ENCODE data around the gene METTL22.

The METTL22 gene

DNA sequence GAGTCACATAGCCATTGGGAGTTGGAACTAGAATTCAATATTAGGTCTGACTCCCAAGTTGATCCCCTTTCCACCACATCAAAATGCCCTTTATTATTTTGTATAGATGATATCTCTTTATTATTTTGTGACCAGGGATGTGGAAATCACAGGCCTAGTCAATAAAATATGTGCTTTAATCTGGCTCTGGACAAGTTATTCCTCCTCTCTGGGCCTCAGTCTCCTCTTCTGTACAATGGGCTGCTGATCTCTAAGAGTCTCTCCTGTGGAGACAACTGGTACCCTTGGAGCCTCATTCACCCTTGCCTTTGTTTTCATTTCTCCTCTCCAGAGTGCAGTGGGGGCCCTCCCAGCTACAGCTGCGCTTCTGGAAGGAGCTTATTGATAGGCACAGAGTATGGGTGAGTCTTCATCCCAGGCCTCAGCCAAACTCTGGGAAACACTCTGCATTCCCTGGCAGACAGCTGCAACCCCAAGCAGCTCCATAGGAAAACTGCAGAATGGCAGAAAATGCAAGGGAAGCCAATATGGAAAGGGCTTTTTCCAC is 48.6 kb downstream of the METTL22 start:
- no peak for DNase-seq

DNA sequence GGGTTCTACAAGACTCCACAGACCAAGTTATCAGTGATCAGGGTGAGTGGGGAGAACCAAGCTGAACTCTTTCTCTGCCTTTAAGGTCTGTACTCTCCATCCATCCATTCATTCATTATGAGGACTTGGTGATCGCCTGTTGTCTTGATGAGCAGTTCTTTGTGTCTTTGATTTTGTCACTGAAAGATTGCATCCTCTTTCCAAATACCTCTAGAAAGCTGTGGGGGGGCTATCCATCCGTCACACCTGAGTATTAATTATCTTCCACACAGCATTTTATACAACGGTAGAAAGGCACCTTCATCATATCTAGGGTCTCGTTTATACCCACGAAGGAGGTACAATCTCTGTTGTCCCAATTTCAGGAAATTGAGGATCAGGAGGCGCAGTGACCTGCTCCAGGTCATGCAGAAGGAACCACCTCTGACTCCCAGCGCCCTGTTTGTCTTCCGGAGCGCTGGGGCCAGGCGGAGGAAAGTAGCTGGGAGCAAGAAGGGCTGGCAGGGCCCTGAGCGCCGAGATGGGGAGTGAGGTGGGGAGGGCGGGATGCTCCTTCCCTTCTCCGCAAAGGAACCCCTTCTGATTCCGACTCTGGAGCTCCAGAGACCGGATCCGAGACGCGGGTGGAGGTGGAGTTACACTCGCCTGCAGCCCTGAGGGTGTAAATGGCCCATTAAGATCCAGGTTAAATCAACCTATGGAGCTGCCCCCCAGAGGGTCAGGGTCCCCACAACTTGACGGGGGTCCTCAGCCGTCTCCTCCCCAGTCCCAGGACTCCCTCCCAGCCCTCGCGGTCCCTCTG is 52.3 kb downstream of the METTL22 start:
- no peak for DNase-seq

- DNase-seq = peak; percentile 79 to 89 (median 84)
These were observed 53.0 kb downstream of the METTL22 start, which contains the start of gene ABAT for GRCh38 chr16:8674413-8675022. ABAT (plus strand) TSS chr16:8674617; CDS start chr16:8735740, 61,123 bp downstream.

DNA sequence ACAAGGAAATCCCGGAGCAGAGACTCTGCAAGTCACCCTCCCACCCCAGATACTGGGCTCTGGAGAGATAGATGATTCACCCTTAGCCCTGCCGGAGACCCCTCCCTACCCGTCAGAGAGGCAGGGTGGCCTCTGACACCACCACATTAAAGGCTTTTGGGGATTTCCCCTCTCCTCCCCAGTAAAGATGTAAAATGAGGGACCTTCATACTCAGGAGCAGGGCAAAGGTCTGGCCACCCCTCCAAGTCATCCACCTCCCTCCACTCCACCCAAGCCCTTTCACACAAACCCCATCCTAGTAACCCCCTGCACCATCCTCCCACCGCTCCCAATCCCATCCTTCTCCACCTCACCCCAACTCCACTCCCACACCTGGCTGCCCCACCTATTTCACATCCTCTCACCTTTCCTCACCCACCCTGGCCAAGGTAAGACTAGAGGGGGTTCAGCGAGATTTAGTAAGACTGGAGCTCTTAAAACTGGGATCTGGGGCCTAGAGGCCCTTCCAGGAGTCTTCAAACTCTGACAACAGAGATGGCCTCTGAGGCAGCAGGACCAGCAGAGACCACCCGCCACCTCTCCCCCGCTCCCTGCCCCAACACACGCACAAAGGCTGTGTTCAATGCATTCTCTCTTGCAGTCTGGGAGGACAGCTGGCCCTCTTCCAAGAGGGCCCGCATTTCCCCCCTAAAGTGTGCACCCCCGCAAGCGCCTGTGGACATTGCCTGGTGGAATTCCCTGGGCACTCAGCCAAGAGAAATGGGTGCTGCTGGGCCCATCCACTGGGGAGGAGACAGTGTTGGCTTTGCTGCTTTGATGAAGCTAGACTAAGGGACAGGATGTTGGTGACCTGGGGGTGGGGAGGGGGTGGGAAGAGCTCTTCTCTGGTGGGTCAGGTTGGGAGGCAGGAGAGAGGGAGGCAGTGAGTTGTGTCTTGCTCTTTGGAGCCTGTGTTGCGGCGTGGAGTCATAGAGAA is 54.0 kb downstream of the METTL22 start:
- DNase-seq = peak; percentile 13 to 33 (median 31)

- DNase-seq = no peak
These were observed 54.7 kb downstream of the METTL22 start for GRCh38 chr16:8676160-8676547.

- no peak for DNase-seq
These were observed 55.4 kb downstream of the METTL22 start for GRCh38 chr16:8676737-8677375.

GRCh38 chr16:8677481-8677880 is 56.0 kb downstream of the METTL22 start:
- no peak for DNase-seq

DNA sequence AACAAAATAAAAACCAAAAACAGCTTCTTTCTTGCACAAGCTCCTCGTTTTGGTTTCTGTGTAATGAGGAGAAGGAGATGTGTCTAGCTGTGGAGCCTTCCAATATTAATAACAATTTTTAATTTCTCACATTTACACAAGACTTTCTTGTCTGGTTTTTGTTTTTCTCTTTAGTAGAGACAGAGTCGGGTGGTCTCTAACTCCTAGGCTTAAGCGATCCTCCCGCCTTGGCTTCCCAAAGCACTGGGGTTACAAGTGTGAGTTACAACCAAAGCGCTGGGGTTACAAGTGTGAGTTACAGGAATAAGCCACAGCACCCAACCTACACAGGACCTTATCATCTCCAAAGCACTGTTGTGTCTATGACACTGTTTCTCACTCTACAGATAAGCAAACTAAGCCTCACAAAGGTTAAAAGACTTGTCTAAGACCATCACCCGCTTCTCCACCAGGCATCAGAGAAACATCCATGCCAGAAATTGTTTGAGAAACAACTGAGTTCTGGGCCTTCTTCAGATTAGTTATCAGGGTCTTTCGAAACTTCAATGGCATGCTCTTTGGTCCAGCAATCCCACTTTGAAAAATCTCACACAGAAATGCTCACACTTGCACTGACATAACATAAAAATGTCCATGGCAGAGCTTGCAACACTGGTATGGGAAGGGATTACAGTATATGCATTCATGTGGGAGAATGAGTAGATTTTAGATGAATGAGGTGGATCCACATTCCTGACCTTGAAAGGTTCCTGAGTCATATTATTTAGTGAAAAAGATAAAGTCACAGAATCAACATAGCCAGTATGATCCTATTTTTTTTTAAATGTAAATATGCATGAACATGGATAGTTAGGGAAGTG is 56.8 kb downstream of the METTL22 start:
- no peak for DNase-seq

GRCh38 chr16:8679151-8679550 is 57.7 kb downstream of the METTL22 start:
- no peak for DNase-seq

DNA sequence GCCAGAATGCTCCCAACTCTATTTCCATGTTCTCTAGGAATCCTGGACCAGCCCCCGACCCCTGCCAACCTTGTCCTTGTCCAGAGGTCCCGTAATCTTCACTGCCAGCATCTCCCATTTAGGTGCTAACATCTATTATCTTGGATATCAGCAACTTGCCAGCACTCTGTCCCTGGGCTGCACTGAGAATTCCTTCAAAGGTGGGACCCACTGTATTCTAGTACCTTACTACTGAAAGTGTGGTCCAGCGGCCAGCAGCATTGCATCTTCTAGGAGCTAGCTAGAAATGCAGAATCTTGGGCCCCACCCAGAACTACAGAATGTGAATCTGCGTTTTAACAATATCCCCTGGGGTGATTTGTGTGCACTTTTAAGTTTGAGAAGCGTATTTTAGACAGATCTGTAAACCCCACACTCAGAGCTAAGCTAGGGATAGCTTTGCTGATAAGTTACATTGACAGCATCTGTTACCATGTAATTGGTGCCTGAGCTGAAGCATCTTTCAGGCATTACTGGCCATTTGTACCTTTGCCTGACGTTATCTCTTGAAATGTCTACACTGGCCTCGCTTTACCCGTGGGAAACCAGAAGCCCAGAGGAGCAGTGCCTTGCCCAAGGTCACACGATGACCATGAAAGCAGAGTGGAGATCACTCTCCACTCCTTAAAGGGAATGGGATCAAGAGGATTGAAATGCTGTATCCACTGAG is 61.2 kb downstream of the METTL22 start:
- DNase-seq = no peak

- DNase-seq = no peak
These were observed 62.1 kb downstream of the METTL22 start for GRCh38 chr16:8683640-8684039.

DNA sequence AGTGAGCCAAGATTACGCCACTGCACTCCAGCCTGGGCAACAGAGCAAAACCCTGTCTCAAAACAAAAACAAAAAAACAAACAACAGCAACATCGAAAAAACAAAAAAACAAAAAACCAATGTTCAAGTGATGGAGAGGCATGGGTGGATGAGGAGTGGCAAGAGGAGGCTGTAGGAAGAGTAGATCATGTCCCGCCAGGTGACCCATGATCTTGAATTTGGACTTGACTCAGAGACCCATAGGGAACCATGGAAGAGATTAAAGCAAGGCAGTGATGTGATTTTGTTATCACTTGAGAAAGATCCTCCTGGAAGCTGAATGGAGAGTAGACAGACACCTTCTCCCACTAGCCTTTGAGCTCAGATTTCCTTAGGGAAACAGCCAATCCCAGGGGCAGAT is 64.1 kb downstream of the METTL22 start:
- DNase-seq = no peak

DNA sequence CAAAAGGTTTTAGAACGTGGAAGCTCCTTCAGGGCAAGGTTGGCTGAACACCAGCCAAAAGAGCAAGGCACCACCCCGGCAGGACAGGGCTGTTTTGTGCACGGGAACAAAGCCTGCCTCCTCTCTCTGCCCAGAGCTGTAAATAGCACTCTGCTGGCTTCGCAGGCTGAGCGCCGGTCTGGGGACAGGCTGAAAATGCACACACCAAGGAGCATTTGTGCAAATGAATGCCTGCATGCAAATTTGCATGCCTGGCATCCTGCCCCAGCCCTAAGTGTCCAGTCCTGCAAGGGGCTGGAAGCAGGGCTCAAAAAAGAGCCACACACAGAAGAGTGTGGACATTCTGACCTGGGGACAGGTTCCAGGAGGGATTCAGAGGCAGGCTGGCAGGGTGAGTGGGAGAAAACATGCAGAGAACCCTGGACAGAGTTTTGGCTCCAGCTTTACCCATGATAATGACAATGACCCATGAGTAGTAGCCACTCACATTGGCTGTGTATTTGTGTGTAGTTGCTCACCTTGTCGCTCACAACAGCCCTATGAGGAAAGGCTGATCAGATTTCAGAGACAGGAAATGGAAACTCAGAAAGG is 64.6 kb downstream of the METTL22 start:
- no peak for DNase-seq

GRCh38 chr16:8686879-8687278 is 65.4 kb downstream of the METTL22 start:
- no peak for DNase-seq

- no peak for DNase-seq
These were observed 68.2 kb downstream of the METTL22 start for GRCh38 chr16:8689686-8690085.

DNA sequence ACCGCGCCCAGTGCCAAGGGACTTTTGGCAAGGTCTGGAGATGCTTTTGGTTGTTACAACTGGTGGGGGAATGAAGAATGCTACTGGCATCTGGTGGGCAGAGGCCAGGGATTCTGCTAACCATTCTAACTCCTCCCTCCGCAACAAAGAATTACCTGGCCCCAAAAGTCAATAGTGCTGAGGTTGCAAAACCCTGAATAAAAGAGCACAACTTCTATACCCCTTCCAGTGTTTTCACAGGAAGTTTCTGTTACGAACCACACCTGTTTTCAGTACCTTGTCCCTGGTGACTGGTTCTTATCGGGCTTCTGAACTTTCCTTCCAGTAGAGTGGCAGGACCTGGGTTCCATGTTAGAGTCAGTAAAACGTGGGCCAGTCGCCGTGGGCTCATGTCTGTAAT is 70.2 kb downstream of the METTL22 start:
- DNase-seq = no peak

GRCh38 chr16:8694795-8695728 is 73.6 kb downstream of the METTL22 start:
- DNase-seq = no peak

DNA sequence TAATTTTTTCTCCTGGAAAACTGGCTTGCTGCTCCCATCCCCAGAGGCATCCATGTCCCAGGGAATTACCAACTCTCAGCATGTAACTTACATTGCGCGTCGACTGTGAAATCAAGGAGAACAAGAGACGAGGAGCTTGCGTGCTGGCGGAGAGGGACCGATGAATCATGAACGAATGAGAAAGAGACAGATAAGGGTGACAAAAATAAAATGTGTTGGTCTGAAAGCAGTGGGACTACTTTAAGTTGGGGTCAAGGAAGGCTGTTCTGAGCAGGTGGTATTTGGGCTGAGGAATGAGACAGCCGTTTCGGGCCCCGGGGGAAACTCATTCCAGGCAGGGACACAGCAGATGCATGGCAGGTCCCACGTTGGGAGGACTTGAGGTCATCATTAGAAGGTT is 75.4 kb downstream of the METTL22 start:
- no peak for DNase-seq

DNA sequence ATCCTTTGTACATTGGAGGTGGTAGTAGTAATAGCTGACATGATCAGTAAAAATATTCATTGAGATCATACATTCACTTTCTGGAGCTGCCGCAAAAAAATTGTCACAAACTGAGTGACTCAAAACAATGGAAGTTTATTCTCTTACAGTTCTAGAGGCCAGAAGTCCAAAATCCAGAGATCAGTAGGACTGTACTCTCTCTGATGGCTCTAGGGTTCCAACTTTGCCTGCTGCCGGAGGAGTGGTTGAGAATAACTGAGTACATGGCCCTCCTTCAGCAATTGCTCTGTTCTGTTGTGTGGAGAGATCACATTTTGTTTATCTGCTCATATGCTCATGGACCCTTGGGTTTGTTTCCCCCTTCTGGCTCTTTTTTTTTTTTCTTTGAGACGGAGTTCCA is 76.5 kb downstream of the METTL22 start:
- no peak for DNase-seq
